Kidney capillary endothelial cell (primary cell): Measurements from ENCODE around the gene CD109.
A peak's percentile ranks its signal among the peaks of the same experiment; 100 is the strongest.
"Not testable (repeated sequence)": the region's sequence is repeated elsewhere in the genome, so short reads cannot be mapped to it uniquely, and the experiment has no call there.

Experiments
- DNase-seq: peaks from one replicate; pipeline ENCODE4 v3.0.0-alpha.2; 2018; ENCODE audit warnings: low spot score

The CD109 gene

DNA sequence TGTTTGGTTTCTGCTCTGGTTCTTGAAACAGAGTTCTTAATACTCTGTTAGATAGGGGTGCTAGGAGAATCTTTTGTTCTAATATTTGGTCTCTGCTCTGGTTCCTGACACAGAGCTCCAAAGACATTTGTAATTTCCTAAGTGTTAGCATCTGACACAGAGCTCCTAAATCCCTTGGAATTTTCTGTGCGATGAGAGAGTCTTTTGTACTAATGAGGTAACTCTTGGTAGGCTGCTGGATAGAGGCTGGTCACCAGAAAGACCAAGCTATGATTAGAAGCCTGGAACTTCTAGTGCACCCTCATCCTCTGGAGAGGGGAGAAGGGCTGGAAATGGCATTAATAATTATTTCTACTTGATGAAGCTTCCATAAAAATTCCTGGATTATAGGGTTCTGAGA, 7.7 kb upstream of the CD109 start:
- DNase-seq = no peak

DNA sequence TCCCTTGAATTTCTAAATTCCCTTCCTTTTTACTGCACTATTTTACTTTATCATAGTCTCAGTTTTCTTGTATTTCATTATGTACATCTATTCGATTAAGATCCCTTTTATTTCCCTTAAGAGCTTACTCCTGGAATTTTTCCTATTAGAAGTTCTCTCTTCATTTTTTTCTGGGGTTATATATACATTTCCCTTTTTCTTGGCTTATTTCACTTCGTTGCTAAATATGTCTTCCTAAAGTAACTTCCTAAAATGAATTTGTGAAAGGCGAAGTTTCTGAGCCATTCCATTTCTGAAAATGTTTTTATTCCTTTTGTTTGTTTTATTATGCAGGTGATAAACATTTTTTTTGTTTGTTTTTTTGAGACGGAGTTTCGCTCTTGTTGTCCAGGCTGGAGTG, 5.9 kb upstream of the CD109 start:
- no peak for DNase-seq

DNA sequence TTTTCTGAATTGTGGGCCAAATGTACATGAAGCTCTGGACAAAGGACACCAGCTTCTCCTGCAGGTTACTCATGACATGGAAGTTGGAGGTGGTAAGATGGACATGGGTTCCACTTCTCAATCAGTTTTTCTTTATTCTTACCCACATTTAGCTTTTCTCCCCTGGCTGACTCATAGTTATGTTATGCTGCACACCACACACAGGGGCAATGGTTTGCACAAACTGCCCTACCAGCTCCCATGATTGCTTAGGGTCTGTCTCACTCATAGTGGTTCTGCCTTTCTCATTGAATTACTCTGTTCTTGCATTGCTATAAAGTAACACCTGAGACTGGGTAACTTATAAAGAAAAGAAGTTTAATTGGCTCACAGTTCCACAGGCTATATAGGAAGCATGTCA, 4.5 kb upstream of the CD109 start:
- no peak for DNase-seq

DNA sequence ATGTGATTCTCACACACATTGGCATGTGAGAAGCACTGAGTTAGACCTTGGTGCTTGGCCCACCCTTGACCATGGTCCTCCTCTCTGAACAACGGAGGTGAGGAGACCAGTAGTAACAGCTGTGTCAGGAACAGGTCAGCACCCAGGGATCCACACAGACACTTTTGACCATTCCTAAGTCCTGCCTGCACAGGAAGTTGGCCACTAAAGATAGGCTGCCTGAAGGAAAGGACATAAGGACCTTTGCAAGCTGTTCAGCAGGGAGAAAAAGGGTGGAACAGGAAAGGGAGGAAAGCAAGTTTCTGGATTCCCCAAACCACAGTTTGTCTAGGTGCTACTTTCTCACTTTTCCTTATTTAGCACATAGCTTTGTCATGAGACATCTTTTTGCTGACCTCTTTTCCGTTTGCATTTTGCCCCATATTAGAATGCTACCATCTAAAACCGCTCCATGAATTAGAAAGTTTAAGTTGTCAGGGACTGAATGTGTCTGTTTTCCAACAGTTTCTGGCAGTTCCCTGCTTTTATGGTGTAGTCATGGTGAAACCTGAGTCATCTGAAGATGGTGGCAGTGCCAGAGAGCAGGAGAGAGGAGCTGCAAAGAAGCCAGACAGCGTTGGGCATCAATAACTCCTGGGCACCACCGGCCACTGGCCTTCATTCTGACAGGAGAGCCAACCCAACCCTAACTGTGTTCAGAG, 1.1 kb upstream of the CD109 start:
- peak; percentile 71 for DNase-seq

- DNase-seq = no peak
Observed at GRCh38 chr6:73696966-73697655, 1.1 kb downstream of the CD109 start.

DNA sequence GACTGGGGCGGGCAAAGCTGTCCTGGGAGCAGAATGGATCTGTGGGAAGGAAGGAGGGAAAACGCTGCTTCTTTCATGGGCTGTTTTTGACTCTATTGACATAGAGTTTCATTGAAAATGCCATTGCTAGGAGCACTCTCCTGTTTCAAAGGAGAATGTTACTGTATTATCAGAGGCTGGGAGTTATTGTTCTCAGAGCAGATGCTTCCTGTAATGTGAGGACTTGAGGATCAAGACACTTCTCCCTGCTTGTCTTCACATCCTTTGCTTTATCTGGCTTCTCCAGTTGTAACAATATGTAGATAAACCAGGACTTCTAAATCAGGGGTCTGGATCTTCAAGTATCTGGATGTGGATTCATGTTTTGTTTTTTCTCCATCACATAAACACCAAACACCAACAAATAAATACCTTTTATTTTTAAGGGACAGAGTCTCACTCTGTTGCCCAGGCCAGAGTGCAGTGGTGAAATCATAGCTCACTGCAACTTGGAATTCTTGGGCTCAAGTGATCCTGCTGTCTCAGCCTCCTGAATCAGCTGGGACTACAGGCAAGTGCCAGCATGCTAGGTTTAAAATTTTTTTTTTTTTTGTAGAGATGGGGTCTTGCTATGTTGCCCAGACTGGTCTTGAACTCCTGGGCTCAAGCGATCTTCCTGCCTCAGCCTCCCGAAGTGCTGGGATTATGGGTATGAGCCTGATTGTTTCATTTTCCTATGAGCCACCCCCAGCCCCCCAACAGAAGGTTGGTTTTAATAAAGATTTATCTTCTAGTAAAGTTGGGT, 3.9 kb downstream of the CD109 start:
- DNase-seq = no peak

- DNase-seq = no peak
Observed at GRCh38 chr6:73702444-73702843, 6.4 kb downstream of the CD109 start.

DNA sequence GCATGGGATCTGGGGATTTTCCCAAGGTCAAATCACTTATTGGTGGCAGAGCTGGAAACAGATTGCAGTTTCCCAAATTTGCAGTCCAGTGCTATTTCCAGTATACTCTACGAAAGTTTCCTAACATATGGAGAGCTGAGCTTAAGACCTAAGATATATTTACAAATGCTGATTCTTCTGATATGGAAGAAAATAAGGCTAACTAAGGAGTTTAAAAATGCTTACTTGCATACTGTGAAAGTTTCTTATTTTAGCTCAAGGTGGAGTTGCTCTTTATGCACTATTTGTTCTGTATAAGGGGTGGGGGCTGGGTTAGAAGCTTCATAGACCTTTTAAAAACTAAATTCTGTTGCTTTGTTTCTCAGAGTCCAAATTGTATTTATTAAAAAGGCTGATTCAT, 7.5 kb downstream of the CD109 start:
- no peak for DNase-seq

GRCh38 chr6:73704260-73704659, 8.3 kb downstream of the CD109 start:
- no peak for DNase-seq

GRCh38 chr6:73704798-73705197, 8.8 kb downstream of the CD109 start:
- no peak for DNase-seq

- no peak for DNase-seq
Observed at GRCh38 chr6:73706971-73707370, 11.0 kb downstream of the CD109 start.

GRCh38 chr6:73710470-73710869, 14.5 kb downstream of the CD109 start:
- peak; percentile 52 for DNase-seq

GRCh38 chr6:73710948-73711347, 14.9 kb downstream of the CD109 start:
- DNase-seq = no peak

GRCh38 chr6:73712535-73713173, 16.7 kb downstream of the CD109 start:
- no peak for DNase-seq

DNA sequence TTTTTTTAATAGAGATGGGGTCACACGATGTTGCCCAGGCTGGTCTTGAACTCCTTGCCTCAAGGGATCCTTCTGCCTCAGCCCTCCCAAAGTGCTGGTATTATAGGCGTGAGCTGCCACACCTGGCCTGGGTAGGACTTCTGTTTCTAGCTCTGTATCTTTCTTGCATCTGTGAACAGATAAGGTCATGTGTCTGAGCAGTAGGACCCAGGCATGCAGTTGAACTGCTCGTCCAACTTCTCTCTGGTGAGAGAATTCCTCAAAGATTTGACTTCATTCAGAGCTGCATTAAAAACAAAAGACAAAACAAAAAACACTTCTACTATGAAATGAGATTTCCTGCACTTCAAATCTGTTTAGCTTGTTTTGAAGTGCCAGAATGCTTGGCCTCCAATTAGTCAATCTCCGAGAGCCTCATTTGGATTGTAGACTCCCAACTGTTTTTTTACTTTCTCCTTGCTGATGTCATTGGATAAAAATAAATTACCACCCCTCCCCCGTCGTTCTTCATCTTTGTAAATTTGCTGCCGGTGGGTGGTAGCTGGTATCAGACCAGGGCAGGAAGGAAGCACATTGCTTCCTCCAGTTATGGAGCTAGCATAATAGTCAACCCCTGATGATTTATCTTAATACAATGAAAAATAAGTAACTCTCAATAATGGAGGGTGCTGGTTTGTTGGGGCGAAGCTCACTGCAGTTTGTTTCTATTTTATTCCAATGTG, 17.6 kb downstream of the CD109 start:
- peak; percentile 93 for DNase-seq

DNA sequence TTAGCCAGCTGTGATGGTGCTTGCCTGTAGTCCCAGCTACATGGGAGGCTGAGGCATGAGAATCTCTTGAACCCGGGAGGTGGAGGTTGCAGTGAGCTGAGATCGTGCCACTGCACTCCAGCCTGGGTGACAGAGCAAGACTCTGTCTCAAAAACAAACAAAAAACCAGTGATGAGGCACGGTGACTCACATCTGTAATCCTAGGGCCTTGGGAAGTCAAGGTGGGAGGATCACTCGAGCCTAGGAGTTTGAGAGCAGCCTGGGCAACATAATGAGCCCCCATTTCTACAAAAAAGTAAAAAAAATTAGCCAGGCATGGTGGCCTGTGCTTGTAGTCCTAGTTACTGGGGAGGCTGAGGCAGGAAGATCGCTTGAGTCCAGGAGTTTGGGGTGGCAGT, 19.1 kb downstream of the CD109 start:
- not testable (repeated sequence) for DNase-seq

DNA sequence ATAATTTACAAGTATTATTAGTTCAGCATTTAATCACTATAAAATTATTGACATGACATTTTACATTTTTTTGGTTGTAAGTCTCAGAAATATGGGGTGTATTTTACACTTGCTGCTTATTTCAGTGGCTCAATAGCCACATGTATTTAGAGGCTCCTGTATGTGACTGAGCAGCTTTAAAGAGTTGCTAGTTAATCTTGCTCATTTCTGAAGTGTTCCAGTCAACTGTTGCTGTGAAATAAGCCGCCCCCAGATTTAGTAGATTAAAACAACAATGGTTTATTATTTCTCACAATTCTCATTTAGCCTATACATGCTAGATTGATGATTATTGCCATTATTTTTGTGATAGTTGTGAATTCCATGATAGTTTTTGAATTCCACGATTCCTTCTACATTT, 23.0 kb downstream of the CD109 start:
- DNase-seq = no peak

- DNase-seq = peak; percentile 79
Observed at GRCh38 chr6:73722318-73723060, 26.5 kb downstream of the CD109 start.

- DNase-seq = not testable (repeated sequence)
Observed at GRCh38 chr6:73723480-73723879, 27.5 kb downstream of the CD109 start.

GRCh38 chr6:73724389-73724788, 28.4 kb downstream of the CD109 start:
- DNase-seq = no peak

GRCh38 chr6:73725192-73725591, 29.2 kb downstream of the CD109 start:
- not testable (repeated sequence) for DNase-seq
